Memory B cell (primary cell): ENCODE measurements around the gene LMO7.

Source experiments
- ATAC-seq: fragments of 150-1000 bp; cut with Tn5 transposase; 2 replicates; pipeline ENCODE4 v1.10.0; 2021; ENCODE audit warnings: low read depth, mild to moderate bottlenecking, moderate library complexity
- DNase-seq, 2 donors: peaks; one replicate each; pipeline ENCODE4 v3.0.0; 2022; ENCODE audit warnings: low spot score in 2 of 2
- H3K27ac Mint-ChIP-seq: one replicate; pipeline ENCODE4 v1.8.0; 2022; ENCODE audit warnings: mild to moderate bottlenecking, moderate library complexity, mixed read lengths
- H3K27me3 Mint-ChIP-seq: one replicate; pipeline ENCODE4 v1.8.0; 2022; ENCODE audit warnings: mixed read lengths
- H3K36me3 Mint-ChIP-seq: one replicate; pipeline ENCODE4 v1.8.0; 2022; ENCODE audit warnings: mild to moderate bottlenecking, mixed read lengths
- H3K4me1 Mint-ChIP-seq: one replicate; pipeline ENCODE4 v1.8.0; 2022; ENCODE audit warnings: mixed read lengths
- H3K4me3 Mint-ChIP-seq: one replicate; pipeline ENCODE4 v1.8.0; 2022; ENCODE audit warnings: mild to moderate bottlenecking, moderate library complexity, mixed read lengths
- H3K9me3 Mint-ChIP-seq: one replicate; pipeline ENCODE4 v1.8.0; 2022; ENCODE audit warnings: mixed read lengths

The LMO7 gene

DNA sequence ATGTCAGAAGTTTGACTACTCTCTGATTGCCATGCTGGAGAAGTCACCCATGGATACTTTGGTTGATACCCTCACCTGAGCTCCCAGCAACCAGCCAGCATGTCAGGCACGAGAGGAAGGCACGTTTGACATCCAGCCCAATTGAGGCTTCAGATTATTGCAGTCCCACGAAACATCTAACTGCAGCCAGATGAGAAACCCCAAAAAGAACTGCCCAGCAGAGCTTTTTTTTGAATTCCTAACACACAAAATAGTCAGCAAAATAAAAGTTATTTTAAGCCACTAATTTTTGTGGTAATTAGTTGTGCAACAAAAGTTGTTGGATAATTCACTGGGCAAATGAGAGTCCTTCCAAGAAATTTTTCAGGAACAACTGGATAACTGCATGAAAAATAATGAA is 259.0 kb downstream of the LMO7 start:
- H3K4me3 Mint-ChIP-seq = no peak overlapping the region
- no peaks in the 10 kb centered on the region for H3K4me1 Mint-ChIP-seq
- H3K27me3 Mint-ChIP-seq = peaks cover 3% of the 10 kb centered on the region
- no peak for ATAC-seq
- no peak for DNase-seq
- H3K27ac Mint-ChIP-seq = no peak overlapping the region
- H3K9me3 Mint-ChIP-seq = peaks cover 1% of the 10 kb centered on the region
- H3K36me3 Mint-ChIP-seq = no peaks in the 10 kb centered on the region

DNA sequence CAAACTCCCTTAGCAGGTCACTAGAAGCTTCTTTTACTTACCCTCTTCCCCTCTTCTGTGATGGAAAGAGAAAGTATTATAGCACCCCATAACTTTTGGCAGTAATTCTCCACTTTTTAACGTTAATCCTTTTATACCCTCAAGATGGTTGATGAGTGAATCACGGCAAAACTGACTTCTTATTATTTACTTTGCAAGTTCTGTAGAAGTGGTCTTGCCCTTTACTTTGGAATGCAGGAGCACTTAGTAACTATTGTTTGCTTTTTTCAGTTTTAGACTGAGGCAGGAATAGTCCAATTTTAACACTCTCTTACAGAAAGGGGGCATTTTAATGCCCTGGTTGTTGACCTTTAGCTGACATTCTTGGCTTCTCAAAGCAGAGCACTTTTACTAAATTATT is 260.1 kb downstream of the LMO7 start:
- Mint-ChIP-seq H3K4me3 (no peak overlapping the region), H3K4me1 (no peaks in the 10 kb centered on the region), H3K27me3 (peaks cover 1% of the 10 kb centered on the region), H3K27ac (no peak overlapping the region), H3K36me3 (no peaks in the 10 kb centered on the region), H3K9me3 (peaks cover 1% of the 10 kb centered on the region)
- no peak for ATAC-seq
- DNase-seq = no peak

DNA sequence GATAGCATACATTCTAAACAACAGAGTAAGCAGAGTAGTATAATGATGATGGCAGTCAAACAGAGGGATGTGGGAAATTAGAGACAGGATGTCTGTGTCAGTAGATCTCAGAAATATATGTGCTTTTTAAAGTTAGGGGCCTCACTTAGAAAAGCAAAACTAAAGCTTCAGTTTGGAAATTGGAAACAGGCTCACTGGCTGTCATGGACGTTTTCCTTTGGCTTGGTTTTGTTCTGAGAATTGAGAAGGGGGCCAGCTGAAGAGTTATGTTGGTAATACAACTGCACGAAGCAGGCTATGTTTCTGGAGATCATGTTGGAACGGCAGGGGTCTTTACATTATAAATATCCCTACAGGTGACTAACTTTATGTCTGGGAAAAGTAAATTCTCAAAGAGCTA is 261.3 kb downstream of the LMO7 start:
- Mint-ChIP-seq H3K27ac (no peak overlapping the region), H3K27me3 (peaks cover 1% of the 10 kb centered on the region), H3K4me3 (no peak overlapping the region), H3K9me3 (peaks cover 1% of the 10 kb centered on the region), H3K36me3 (no peaks in the 10 kb centered on the region), H3K4me1 (no peaks in the 10 kb centered on the region)
- ATAC-seq (no peak), DNase-seq (no peak)

DNA sequence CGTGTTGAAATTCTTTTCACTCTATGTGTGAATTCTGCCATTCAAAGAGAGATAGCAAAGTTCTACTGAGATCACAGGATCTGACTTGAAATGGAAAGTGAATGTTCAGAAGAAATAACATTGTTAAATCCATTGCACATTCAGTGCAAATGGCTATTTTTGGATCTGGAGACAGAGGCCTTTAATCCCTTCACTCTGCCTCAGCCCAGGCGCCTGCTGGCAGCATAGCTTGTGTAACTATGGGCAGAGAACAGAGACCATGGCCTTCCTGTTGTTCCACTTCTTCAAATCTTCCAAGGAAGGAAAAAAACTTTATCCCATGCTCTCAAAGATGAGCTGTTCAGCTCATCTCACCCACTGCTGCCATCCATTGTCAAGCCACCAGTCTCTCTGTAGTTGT is 265.4 kb downstream of the LMO7 start:
- H3K4me3 Mint-ChIP-seq = no peak overlapping the region
- no peak for DNase-seq
- H3K9me3 Mint-ChIP-seq = peaks cover 1% of the 10 kb centered on the region
- H3K27ac Mint-ChIP-seq = no peak overlapping the region
- H3K36me3 Mint-ChIP-seq = no peaks in the 10 kb centered on the region
- peaks cover 3% of the 10 kb centered on the region for H3K27me3 Mint-ChIP-seq
- no peaks in the 10 kb centered on the region for H3K4me1 Mint-ChIP-seq
- ATAC-seq = no peak

DNA sequence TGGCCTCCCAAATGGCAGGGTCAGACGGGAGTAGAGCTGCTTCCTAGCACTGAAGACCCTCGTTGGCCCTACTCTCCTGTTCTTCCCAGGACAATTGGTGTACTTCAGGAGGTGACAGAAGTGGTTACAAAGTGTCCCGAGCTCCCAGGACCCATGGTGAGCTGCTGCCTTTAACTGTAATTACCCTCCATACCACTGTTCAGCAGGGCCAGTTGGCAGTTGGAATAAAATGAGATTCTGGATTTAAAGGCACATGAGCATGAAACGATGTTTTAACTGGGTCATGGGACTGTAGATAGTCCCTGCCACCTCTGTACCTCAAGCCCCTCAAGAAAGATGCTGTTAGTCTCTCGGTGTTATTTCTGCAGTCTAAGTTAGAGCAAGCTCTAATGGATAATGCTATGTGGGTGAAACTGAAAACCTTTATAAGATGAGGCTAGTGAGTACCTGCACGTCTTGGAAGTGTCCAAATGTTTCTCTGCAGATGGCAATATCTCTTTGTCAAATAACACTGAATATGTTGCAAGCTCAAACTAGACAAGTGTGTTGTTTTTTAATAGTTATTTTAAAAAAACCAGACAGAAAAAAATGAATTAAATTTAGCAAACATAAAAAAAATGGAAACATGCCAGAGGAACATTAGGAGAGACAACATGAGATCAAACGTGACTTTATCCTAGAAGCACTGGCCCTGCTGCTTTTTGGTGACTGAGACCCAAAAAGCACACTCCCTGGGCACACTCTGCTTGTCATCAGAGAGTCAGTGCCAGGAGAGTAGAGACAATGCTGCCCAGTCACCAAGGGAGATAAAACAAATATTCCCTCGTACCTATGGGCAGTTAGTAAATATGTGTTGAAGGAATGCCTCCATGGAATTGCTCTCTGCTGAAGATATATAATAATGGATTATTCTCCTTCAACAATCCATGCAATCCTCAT is 266.3 kb downstream of the LMO7 start:
- DNase-seq (no peak), ATAC-seq (no peak)
- H3K27ac Mint-ChIP-seq = no peak overlapping the region
- no peaks in the 10 kb centered on the region for H3K4me1 Mint-ChIP-seq
- no peaks in the 10 kb centered on the region for H3K36me3 Mint-ChIP-seq
- peaks cover 5% of the 10 kb centered on the region for H3K27me3 Mint-ChIP-seq
- peaks cover 1% of the 10 kb centered on the region for H3K9me3 Mint-ChIP-seq
- H3K4me3 Mint-ChIP-seq = no peak overlapping the region

DNA sequence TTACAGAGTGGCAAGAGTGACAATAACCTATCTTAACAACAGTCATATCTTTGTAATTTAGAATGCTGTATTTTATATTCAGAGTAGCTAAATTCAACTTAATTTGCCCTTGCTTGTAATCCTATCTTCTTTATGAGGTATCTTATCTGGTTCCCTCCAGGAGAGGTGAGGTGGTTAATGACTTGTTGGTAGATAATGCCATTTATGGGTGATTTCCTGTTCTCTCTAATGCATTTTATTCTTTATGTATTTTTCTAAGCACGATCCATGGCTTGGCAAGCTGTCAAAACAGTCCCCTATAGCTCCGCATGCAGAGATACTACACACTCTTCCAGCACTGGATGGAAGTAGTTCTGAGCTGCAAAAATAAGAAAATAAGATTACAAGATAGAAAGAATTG is 267.9 kb downstream of the LMO7 start:
- no peak overlapping the region for H3K27ac Mint-ChIP-seq
- H3K27me3 Mint-ChIP-seq = peaks cover 5% of the 10 kb centered on the region
- DNase-seq (no peak), ATAC-seq (no peak)
- no peak overlapping the region for H3K4me3 Mint-ChIP-seq
- H3K4me1 Mint-ChIP-seq = no peaks in the 10 kb centered on the region
- peaks cover 1% of the 10 kb centered on the region for H3K9me3 Mint-ChIP-seq
- H3K36me3 Mint-ChIP-seq = no peaks in the 10 kb centered on the region

DNA sequence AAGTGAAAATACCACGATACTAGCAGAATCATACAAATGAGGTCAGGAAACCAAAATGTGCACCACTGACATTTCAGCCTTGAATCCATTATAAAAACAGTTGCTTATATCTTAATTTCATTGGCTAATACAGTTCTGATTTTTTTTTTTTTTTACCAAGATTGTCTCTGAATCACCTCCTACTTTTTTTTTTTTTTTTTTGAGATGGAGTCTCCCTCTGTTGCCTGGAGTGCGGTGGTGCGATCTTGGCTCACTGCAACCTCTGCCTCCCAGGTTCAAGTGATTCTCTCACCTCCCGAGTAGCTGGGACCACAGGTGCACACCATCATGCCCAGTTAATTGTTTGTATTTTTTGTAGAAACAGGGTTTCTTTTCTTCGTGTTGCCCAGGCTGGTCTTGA is 270.2 kb downstream of the LMO7 start:
- Mint-ChIP-seq H3K27me3 (peaks cover 4% of the 10 kb centered on the region), H3K4me1 (no peaks in the 10 kb centered on the region), H3K36me3 (no peaks in the 10 kb centered on the region), H3K9me3 (no peaks in the 10 kb centered on the region), H3K4me3 (no peak overlapping the region), H3K27ac (no peak overlapping the region)
- no peak for ATAC-seq
- no peak for DNase-seq

DNA sequence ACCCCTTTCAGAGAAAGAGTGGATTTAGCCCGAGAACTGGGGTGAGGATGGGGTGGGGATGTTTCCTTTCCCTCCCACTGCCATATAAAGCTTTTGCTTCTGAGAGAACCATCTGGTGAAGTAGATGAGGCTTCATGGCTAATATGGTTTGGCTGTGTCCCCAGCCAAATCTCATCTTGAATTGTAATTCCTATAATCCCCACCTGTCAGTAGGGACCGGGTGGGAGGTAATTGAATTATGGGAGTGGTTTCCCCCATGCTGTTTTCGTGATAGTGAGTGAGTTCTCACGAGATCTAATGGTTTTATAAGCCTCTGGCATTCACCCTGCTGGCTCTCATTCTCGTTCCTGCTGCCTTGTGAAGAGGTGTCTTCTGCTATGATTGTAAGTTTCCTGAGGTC is 270.9 kb downstream of the LMO7 start:
- Mint-ChIP-seq H3K36me3 (no peaks in the 10 kb centered on the region), H3K27ac (no peak overlapping the region), H3K4me1 (no peaks in the 10 kb centered on the region), H3K4me3 (no peak overlapping the region), H3K27me3 (peaks cover 4% of the 10 kb centered on the region), H3K9me3 (no peaks in the 10 kb centered on the region)
- no peak for ATAC-seq
- no peak for DNase-seq

DNA sequence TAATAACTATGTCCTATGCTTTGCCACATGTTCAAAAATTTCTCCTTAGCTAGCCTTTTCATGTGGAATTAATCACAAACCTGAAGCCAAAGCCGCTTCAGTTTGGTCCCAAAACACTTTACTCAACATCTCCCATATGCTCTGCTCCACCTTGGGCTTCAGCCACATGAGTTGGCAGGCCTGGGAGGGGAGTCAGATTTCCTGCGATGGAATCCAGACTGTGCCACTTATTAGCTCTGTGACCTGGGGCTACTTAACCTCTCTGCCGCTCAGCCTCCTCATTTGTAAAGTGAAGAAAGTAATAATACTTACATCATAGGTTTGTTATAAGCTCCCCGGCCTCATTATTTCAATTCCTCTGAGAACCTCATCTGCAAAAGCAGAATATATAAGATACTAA is 272.0 kb downstream of the LMO7 start:
- Mint-ChIP-seq H3K36me3 (no peaks in the 10 kb centered on the region), H3K4me1 (no peaks in the 10 kb centered on the region), H3K27me3 (peaks cover 4% of the 10 kb centered on the region), H3K9me3 (no peaks in the 10 kb centered on the region), H3K4me3 (no peak overlapping the region), H3K27ac (no peak overlapping the region)
- DNase-seq (no peak), ATAC-seq (no peak)
